ENCODE measurements around the gene POC1A. TPM values are rescaled to one million over a fixed set of nuclear protein-coding genes. Genes with fewer than 3 reads are reported as not detected.
A peak's percentile ranks its signal among the peaks of the same experiment; 100 is the strongest.

POC1A gene
- total RNA-seq, 1 experiment from 2014 or later, result 29.0 TPM

DNA sequence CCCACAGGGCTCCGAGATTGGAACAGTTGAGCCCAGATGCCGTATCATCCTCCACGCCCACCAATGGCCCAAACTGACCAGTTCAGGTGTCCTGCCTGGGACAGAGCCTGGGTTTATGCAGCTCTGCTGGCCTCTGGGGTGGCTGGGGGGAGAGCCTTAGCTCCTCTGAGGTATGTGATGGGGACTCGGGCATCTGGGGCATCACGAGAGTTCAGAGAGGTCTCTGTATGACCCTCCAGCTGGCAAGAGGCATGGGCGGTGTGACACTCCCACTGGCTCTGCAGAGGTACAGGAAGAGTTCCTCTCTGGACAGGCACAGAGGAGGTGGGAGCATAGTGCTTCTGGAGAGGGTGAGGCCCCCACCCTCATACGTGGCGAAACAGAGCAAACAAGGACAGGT, 71.3 kb downstream of the POC1A start:
- no peak overlapping the region for H2BK12ac ChIP-seq (ENCODE audit: insufficient read length, low read depth, low read length)
- no peak overlapping the region for H2BK120ac ChIP-seq (ENCODE audit: low read depth, low read length, poor library complexity, severe bottlenecking)
- no peak overlapping the region for H3K4me3 Mint-ChIP-seq
- TF ChIP-seq, protein P1, sequence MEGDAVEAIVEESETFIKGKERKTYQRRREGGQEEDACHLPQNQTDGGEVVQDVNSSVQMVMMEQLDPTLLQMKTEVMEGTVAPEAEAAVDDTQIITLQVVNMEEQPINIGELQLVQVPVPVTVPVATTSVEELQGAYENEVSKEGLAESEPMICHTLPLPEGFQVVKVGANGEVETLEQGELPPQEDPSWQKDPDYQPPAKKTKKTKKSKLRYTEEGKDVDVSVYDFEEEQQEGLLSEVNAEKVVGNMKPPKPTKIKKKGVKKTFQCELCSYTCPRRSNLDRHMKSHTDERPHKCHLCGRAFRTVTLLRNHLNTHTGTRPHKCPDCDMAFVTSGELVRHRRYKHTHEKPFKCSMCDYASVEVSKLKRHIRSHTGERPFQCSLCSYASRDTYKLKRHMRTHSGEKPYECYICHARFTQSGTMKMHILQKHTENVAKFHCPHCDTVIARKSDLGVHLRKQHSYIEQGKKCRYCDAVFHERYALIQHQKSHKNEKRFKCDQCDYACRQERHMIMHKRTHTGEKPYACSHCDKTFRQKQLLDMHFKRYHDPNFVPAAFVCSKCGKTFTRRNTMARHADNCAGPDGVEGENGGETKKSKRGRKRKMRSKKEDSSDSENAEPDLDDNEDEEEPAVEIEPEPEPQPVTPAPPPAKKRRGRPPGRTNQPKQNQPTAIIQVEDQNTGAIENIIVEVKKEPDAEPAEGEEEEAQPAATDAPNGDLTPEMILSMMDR (conservative IDR thresholded peaks at IDR 0.05), result no peak
- H3K79me1 ChIP-seq (ENCODE audit: insufficient read depth, low read depth, low read length, poor library complexity, severe bottlenecking), result no peaks in the 10 kb centered on the region
- no peaks in the 10 kb centered on the region for H3K9me3 ChIP-seq (ENCODE audit: control insufficient read depth, low read depth, low read length)
- no peak overlapping the region for H3K4ac ChIP-seq (ENCODE audit: low read depth, low read length)
- H3K27ac ChIP-seq (ENCODE audit: insufficient read length, low read depth, low read length), result no peak overlapping the region
- peaks cover 0 to 12% (median 3%) of the 10 kb centered on the region in 3 experiments; a peak in 3 of 7 replicates for H3K36me3 Mint-ChIP-seq (ENCODE audit: insufficient read depth in 1 of 3, low read depth in 3 of 3)
- no peak overlapping the region for H2AFZ ChIP-seq (ENCODE audit: low read length)
- no peak overlapping the region for H4K5ac ChIP-seq (ENCODE audit: insufficient read length, low read depth, low read length)
- H4K20me1 ChIP-seq (ENCODE audit: control insufficient read depth, insufficient read depth, insufficient read length), result no peaks in the 10 kb centered on the region
- peaks cover 0 to 3% of the 10 kb centered on the region in 2 experiments; a peak in 1 of 4 replicates for H3K4me1 Mint-ChIP-seq
- WGBS (ENCODE audit: extremely low coverage, insufficient read length, low lambda C conversion rate), result no CpG with 5 or more reads among the region's 8 CpGs
- H3K4me1 ChIP-seq (ENCODE audit: insufficient read depth, low read length), result no peaks in the 10 kb centered on the region
- no peaks in the 10 kb centered on the region for H3K23me2 ChIP-seq (ENCODE audit: insufficient read length, low read depth, low read length, poor library complexity, severe bottlenecking)
- no peak for DNase-seq
- H3K27me3 Mint-ChIP-seq (ENCODE audit: low read depth), result no peaks in the 10 kb centered on the region
- H2BK20ac ChIP-seq (ENCODE audit: low read depth, low read length, poor library complexity, severe bottlenecking), result no peak overlapping the region
- no peak overlapping the region for H4K91ac ChIP-seq (ENCODE audit: insufficient read length, low read depth, low read length)
- no peak overlapping the region for H3K9ac ChIP-seq (ENCODE audit: extremely low read depth, insufficient read length, low read length)
- H3K27me3 ChIP-seq (ENCODE audit: insufficient read depth, low read length), result no peaks in the 10 kb centered on the region
- H3K9me3 Mint-ChIP-seq, result no peaks in the 10 kb centered on the region
- H3K79me2 ChIP-seq (ENCODE audit: insufficient read depth, low read length), result no peaks in the 10 kb centered on the region
- H2BK5ac ChIP-seq (ENCODE audit: insufficient read length, low read length), result no peak overlapping the region
- no peak overlapping the region for H3T11ph ChIP-seq (ENCODE audit: low read length)
- no peak overlapping the region for H3K23ac ChIP-seq (ENCODE audit: insufficient read length, low read depth, low read length)
- H3K56ac ChIP-seq (ENCODE audit: insufficient read length, low read depth, low read length), result no peak overlapping the region
- H3K27ac Mint-ChIP-seq, result peak overlapping the region in 2 of 3 experiments; percentile 33 to 34; a peak in 2 of 7 replicates
- H2BK15ac ChIP-seq (ENCODE audit: low read depth, low read length), result no peak overlapping the region
- H4K8ac ChIP-seq (replicated peaks; ENCODE audit: insufficient read length, low read depth, low read length), result no peak overlapping the region
- H3K18ac ChIP-seq (ENCODE audit: insufficient read length, low read depth, low read length), result no peak overlapping the region
- H3K14ac ChIP-seq (ENCODE audit: insufficient read depth, low read length), result no peak overlapping the region; the same call in 1 of the 2 replicates
- H3K4me2 ChIP-seq (ENCODE audit: insufficient read depth, insufficient read length, low read length), result no peak overlapping the region
- no peak overlapping the region for H2AK5ac ChIP-seq (ENCODE audit: insufficient read length, low read length)

Measured in H9 (cell line).